OCI-LY7 (cell line): ENCODE measurements around the gene ELP6. TPM values are rescaled to one million over a fixed set of nuclear protein-coding genes. Genes with fewer than 3 reads are reported as not detected.
"Not testable (repeated sequence)": the region's sequence is repeated elsewhere in the genome, so short reads cannot be mapped to it uniquely, and the experiment has no call there.

Experiments used
- BruUV-seq: library from RNA; stranded (reverse); fragments of 400-500 nt; replicated peaks from 2 replicates; lab custom pipeline; 2021; lab: Mats Ljungman, UMichigan
- CTCF ChIA-PET: fragments of 300-600 bp; sonication (Branson Sonifier 250); formaldehyde crosslinking; loops from one replicate; lab custom pipeline; 2022; ENCODE audit warnings: antibody characterized with exemption; ENCODE audit not compliant: unreplicated experiment; lab: Charles Lee
- POLR2A ChIA-PET: fragments of 300-600 bp; sonication (Branson Sonifier 250); formaldehyde crosslinking; loops from one replicate; lab custom pipeline; 2022; ENCODE audit warnings: antibody characterized with exemption; lab: Charles Lee
- DNase-seq: peaks from one replicate; pipeline ENCODE4 v3.0.0-alpha.2; 2015; ENCODE audit warnings: low spot score
- H2AFZ ChIP-seq: fragments of 200-600 bp; sonication (generic), shearing (Covaris generic); 2 replicates; pipeline ENCODE4 v1.6.1; 2014; ENCODE audit warnings: mild to moderate bottlenecking, antibody characterized with exemption, low read length, moderate library complexity
- H3K27ac ChIP-seq: fragments of 200-600 bp; sonication (generic); 2 replicates; pipeline ENCODE4 v1.5.1; 2014; ENCODE audit warnings: mixed run types, low read depth, mild to moderate bottlenecking, moderate library complexity, low read length, inconsistent platforms; ENCODE audit not compliant: poor library complexity, severe bottlenecking
- H3K36me3 ChIP-seq: fragments of 200-600 bp; sonication (generic); 2 replicates; pipeline ENCODE4 v1.6.1; 2014; ENCODE audit warnings: mild to moderate bottlenecking, antibody characterized with exemption, low read length, moderate library complexity, mixed read lengths; ENCODE audit not compliant: insufficient read depth
- H3K4me1 ChIP-seq: fragments of 200-600 bp; sonication (generic); 2 replicates; pipeline ENCODE4 v1.5.1; 2014; ENCODE audit warnings: mild to moderate bottlenecking, low read length; ENCODE audit not compliant: insufficient read depth, poor library complexity, severe bottlenecking
- H3K4me2 ChIP-seq: fragments of 200-600 bp; sonication (generic); 2 replicates; pipeline ENCODE4 v1.6.1; 2014; ENCODE audit warnings: mild to moderate bottlenecking, low read length
- H3K4me3 ChIP-seq: fragments of 200-600 bp; sonication (generic); 2 replicates; pipeline ENCODE4 v1.5.1; 2014; ENCODE audit warnings: mild to moderate bottlenecking, low read depth, low read length; ENCODE audit not compliant: poor library complexity, severe bottlenecking
- H3K79me2 ChIP-seq: fragments of 200-600 bp; sonication (generic); 2 replicates; pipeline ENCODE4 v1.6.1; 2016; ENCODE audit warnings: low read depth, mild to moderate bottlenecking, low read length, moderate library complexity, mixed read lengths; ENCODE audit not compliant: insufficient read depth
- H3K9me2 ChIP-seq: fragments of 200-600 bp; sonication (generic); 2 replicates; pipeline ENCODE4 v1.6.1; 2016; ENCODE audit warnings: mild to moderate bottlenecking, low read length, mixed read lengths; ENCODE audit not compliant: insufficient read depth
- H3K9me3 ChIP-seq: fragments of 200-600 bp; sonication (generic); 2 replicates; pipeline ENCODE4 v1.6.1; 2014; ENCODE audit warnings: mild to moderate bottlenecking, mixed run types, low read length, mixed read lengths
- H4K20me1 ChIP-seq: fragments of 200-600 bp; sonication (generic); 2 replicates; pipeline ENCODE4 v1.6.1; 2014; ENCODE audit warnings: mild to moderate bottlenecking, antibody characterized with exemption, low read length, moderate library complexity, mixed read lengths; ENCODE audit not compliant: insufficient read depth
- CTCF ChIP-seq: fragments of 200-600 bp; sonication (generic); conservative IDR thresholded peaks from 2 replicates; pipeline ENCODE4 v1.5.1; 2014; ENCODE audit warnings: mild to moderate bottlenecking, antibody characterized with exemption, low read length, moderate library complexity, mixed read lengths
- EZH2phosphoT487 ChIP-seq: fragments of 200-600 bp; sonication (generic); IDR thresholded peaks from 2 replicates; pipeline ENCODE4 v1.6.1; 2018; ENCODE audit warnings: low read depth, borderline replicate concordance, mild to moderate bottlenecking, mixed run types, antibody characterized with exemption, low read length, moderate library complexity, mixed read lengths
- intact Hi-C: fragments of 100-400 bp; cut with micrococcal nuclease; formaldehyde crosslinking; loops from one replicate; pipeline ENCODE4 v1.10.0; 2022; ENCODE audit not compliant: unreplicated experiment
- total RNA-seq, 2 experiments: library from RNA; depleted of rRNA in 1 of 2; stranded (reverse); fragments of >200 nt in 1 of 2; shearing (Covaris generic) in 1 of 2; gene quantifications; 2 replicates each; pipeline ENCODE4 v1.2.3, GENCODE V29; 2014 to 2022

The ELP6 gene
- total RNA-seq, 2 experiments from 2014 or later, result 91.5 to 92.5 TPM

GRCh38 chr3:47464588-47464987, 48.9 kb downstream of the ELP6 start:
- DNase-seq, result peak; percentile 43
- intact Hi-C loops, result no loop called here
- ChIA-PET POLR2A (no interaction called here), CTCF (no interaction called here)
- no peak overlapping the region for H2AFZ ChIP-seq
- H3K9me3 ChIP-seq, result peaks cover 17% of the 10 kb centered on the region; the same call in 1 of the 2 replicates
- H3K4me1 ChIP-seq, result peaks cover 12% of the 10 kb centered on the region
- no peak overlapping the region for H3K27ac ChIP-seq
- H3K4me2 ChIP-seq, result no peak overlapping the region
- H3K79me2 ChIP-seq, result peaks cover 72% of the 10 kb centered on the region
- TF ChIP-seq EZH2phosphoT487, result no peak
- TF ChIP-seq CTCF, result no peak
- no peaks in the 10 kb centered on the region for H3K9me2 ChIP-seq
- H3K36me3 ChIP-seq, result peaks cover 52% of the 10 kb centered on the region
- no peak overlapping the region for H3K4me3 ChIP-seq
- H4K20me1 ChIP-seq, result peaks cover 6% of the 10 kb centered on the region
- no TSS peak for BruUV-seq

DNA sequence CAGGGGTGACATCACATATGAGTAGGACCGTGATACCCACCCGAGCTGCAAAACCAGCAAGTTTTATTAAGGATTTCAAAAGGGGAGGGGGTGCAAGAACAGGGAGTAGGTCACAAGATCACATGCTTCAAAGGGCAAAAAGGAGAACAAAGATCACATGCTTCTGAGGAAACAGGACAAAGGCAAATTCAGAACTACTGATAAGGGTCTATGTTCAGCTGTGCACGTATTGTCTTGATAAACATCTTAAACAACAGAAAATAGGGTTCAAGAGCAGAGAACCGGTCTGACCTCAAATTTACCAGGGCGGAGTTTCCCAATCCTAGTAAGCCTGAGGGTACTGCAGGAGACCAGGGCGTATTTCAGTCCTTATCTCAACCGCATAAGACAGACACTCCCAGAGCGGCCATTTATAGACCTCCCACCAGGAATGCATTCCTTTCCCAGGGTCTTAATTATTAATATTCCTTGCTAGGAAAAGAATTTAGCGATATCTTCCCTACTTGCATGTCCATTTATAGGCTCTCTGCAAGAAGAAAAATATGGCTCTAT, 53.9 kb downstream of the ELP6 start:
- H4K20me1 ChIP-seq, H3K9me3 ChIP-seq, CTCF ChIA-PET, H3K9me2 ChIP-seq, H3K4me2 ChIP-seq, H3K4me1 ChIP-seq, intact Hi-C loops, BruUV-seq, DNase-seq, H3K4me3 ChIP-seq, H3K27ac ChIP-seq, H2AFZ ChIP-seq: not testable (repeated sequence)
- POLR2A ChIA-PET, result interaction anchor here (0.7 kb wide), 1 partner anchor 22 kb away, joined by 3 read pairs; no protein-coding TSS in a partner anchor
- Histone ChIP-seq H3K36me3 (peaks cover 23% of the 10 kb centered on the region), H3K79me2 (peaks cover 64% of the 10 kb centered on the region)

DNA sequence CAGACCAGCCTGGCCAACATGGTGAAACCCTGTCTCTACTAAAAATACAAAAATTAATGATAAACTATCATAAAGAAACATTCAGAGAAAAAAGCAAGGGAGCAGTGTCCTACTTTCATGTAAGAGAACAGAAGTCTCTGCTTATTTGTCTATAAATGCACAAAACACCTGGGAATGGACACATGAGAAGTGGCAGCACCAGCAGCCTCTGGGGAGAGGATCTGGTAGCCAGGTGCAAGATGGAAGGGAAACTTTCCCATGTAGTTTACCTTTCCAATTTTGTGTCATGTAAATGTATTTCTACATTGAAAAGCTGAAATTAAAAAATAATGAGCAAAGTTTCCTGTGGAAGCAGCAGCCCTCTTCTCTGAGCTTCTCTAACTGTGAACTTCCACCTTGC, 56.5 kb downstream of the ELP6 start:
- ChIA-PET CTCF (no interaction called here), POLR2A (no interaction called here)
- H3K27ac ChIP-seq, result no peak overlapping the region
- peaks cover 65% of the 10 kb centered on the region for H3K79me2 ChIP-seq
- peaks cover 4% of the 10 kb centered on the region; the same call in 1 of the 2 replicates for H4K20me1 ChIP-seq
- no peak for DNase-seq
- no TSS peak for BruUV-seq
- H3K9me2 ChIP-seq, result no peaks in the 10 kb centered on the region
- H3K9me3 ChIP-seq, result 0 out of 2 replicates have a peak, but pooled peaks cover 4% of the 10 kb centered on the region
- no peaks in the 10 kb centered on the region for H3K4me1 ChIP-seq
- intact Hi-C loops, result no loop called here
- H3K4me3 ChIP-seq, result no peak overlapping the region
- TF ChIP-seq EZH2phosphoT487, result no peak
- TF ChIP-seq CTCF, result no peak
- H3K4me2 ChIP-seq, result no peak overlapping the region
- no peak overlapping the region for H2AFZ ChIP-seq
- H3K36me3 ChIP-seq, result peaks cover 18% of the 10 kb centered on the region
